ENCODE data around the gene PLCB2.

PLCB2 gene

GRCh38 chr15:40244961-40245523 is 62.7 kb downstream of the PLCB2 start:
- TF ChIP-seq RAD21 (IDR thresholded peaks at IDR 0.05; ENCODE audit: low read depth) (no peak), REST (IDR thresholded peaks at IDR 0.05; ENCODE audit: low read depth) (no peak), CREB1 (IDR thresholded peaks at IDR 0.05; ENCODE audit: low read depth) (no peak), TAF1 (IDR thresholded peaks at IDR 0.05; ENCODE audit: low read depth) (peak; percentile 44; the same call in 1 of the 2 replicates), CEBPB (IDR thresholded peaks at IDR 0.05) (peak; percentile 96), FOXM1 (IDR thresholded peaks at IDR 0.05; ENCODE audit: borderline replicate concordance, low read depth) (peak; percentile 37; the same call in 1 of the 2 replicates), NFIC (IDR thresholded peaks at IDR 0.05) (peak; percentile 40; the same call in 1 of the 2 replicates), MAX (IDR thresholded peaks at IDR 0.05) (peak; percentile 59; the same call in 1 of the 2 replicates), EGR1 (IDR thresholded peaks at IDR 0.05) (no peak), TCF12 (IDR thresholded peaks at IDR 0.05; ENCODE audit: low read depth) (peak; percentile 68), YY1 (IDR thresholded peaks at IDR 0.05; ENCODE audit: low read depth) (peak; percentile 86), TEAD4 (IDR thresholded peaks at IDR 0.05) (peak; percentile 33; the same call in 1 of the 2 replicates), ZBTB7A (IDR thresholded peaks at IDR 0.05; ENCODE audit: low read depth) (no peak), EP300 (IDR thresholded peaks at IDR 0.05; ENCODE audit: borderline replicate concordance) (peak; percentile 51; the same call in 1 of the 2 replicates)
- TF ChIP-seq, protein P1, sequence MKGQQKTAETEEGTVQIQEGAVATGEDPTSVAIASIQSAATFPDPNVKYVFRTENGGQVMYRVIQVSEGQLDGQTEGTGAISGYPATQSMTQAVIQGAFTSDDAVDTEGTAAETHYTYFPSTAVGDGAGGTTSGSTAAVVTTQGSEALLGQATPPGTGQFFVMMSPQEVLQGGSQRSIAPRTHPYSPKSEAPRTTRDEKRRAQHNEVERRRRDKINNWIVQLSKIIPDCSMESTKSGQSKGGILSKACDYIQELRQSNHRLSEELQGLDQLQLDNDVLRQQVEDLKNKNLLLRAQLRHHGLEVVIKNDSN (IDR thresholded peaks at IDR 0.05), result no peak

- TF ChIP-seq MAX (IDR thresholded peaks at IDR 0.05), result no peak
- no peak for TF ChIP-seq REST (IDR thresholded peaks at IDR 0.05; ENCODE audit: low read depth)
- no peak for TF ChIP-seq NFIC (IDR thresholded peaks at IDR 0.05)
- TF ChIP-seq EP300 (IDR thresholded peaks at IDR 0.05; ENCODE audit: borderline replicate concordance), result no peak
- TF ChIP-seq YY1 (IDR thresholded peaks at IDR 0.05; ENCODE audit: low read depth), result no peak
- TF ChIP-seq FOXM1 (IDR thresholded peaks at IDR 0.05; ENCODE audit: borderline replicate concordance, low read depth), result no peak
- TF ChIP-seq CREB1 (IDR thresholded peaks at IDR 0.05; ENCODE audit: low read depth), result no peak
- no peak for TF ChIP-seq EGR1 (IDR thresholded peaks at IDR 0.05)
- TF ChIP-seq, protein P1 (IDR thresholded peaks at IDR 0.05), result no peak
- no peak for TF ChIP-seq TCF12 (IDR thresholded peaks at IDR 0.05; ENCODE audit: low read depth)
- no peak for TF ChIP-seq TEAD4 (IDR thresholded peaks at IDR 0.05)
- TF ChIP-seq RAD21 (IDR thresholded peaks at IDR 0.05; ENCODE audit: low read depth), result no peak
- no peak for TF ChIP-seq CEBPB (IDR thresholded peaks at IDR 0.05)
- TF ChIP-seq ZBTB7A (IDR thresholded peaks at IDR 0.05; ENCODE audit: low read depth), result no peak
- TF ChIP-seq TAF1 (IDR thresholded peaks at IDR 0.05; ENCODE audit: low read depth), result no peak
Observed at GRCh38 chr15:40243126-40243810, 64.5 kb downstream of the PLCB2 start.

DNA sequence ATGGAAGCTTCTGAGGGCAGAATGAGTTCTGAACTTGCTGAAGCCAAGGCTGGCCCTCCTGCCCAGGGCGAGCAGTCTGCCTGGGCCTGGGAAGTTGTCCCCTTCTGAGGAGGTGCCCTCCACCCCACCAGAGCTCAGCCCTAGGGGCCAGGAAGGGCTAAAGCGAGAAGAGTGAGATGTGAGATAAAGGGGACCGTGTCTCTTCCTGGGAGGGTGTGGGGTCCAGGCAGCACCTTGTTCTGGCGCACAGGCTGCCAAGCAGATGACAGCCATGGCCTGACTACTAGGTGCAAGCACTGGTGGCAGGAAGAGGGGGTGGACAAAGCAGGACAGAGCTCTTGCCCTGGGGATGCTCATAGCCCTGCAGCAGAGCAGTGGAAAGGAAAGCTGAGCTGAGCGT is 65.1 kb downstream of the PLCB2 start:
- no peak for TF ChIP-seq RAD21 (IDR thresholded peaks at IDR 0.05; ENCODE audit: low read depth)
- no peak for TF ChIP-seq CEBPB (IDR thresholded peaks at IDR 0.05)
- TF ChIP-seq CREB1 (IDR thresholded peaks at IDR 0.05; ENCODE audit: low read depth), result no peak
- TF ChIP-seq EGR1 (IDR thresholded peaks at IDR 0.05), result no peak
- TF ChIP-seq, protein P1 (IDR thresholded peaks at IDR 0.05), result no peak

DNA sequence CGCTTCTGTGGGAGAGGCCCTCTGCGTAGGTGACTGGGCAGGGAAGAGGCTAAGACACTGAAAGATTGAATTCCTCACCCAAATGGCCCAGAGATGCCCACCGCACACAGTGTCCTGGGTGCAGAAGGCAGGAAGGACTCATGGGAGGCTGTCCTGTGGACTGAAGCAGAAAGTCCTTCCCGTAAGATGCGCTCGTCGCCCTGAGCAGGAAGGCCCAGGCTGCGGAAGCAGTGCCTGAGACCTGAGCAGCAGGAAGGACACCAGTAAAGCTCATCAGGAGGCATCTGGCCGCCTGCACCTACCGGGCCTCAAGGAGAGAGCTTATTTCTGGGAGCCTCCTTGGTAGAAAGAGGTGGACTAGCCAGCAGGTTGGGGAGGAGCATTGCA is 65.5 kb downstream of the PLCB2 start:
- no peak for TF ChIP-seq ZBTB7A (IDR thresholded peaks at IDR 0.05; ENCODE audit: low read depth)
- no peak for TF ChIP-seq EP300 (IDR thresholded peaks at IDR 0.05; ENCODE audit: borderline replicate concordance)
- no peak for TF ChIP-seq YY1 (IDR thresholded peaks at IDR 0.05; ENCODE audit: low read depth)
- TF ChIP-seq REST (IDR thresholded peaks at IDR 0.05; ENCODE audit: low read depth), result no peak
- TF ChIP-seq CREB1 (IDR thresholded peaks at IDR 0.05; ENCODE audit: low read depth), result no peak
- TF ChIP-seq MAX (IDR thresholded peaks at IDR 0.05), result no peak
- TF ChIP-seq TCF12 (IDR thresholded peaks at IDR 0.05; ENCODE audit: low read depth), result no peak
- no peak for TF ChIP-seq EGR1 (IDR thresholded peaks at IDR 0.05)
- TF ChIP-seq RAD21 (IDR thresholded peaks at IDR 0.05; ENCODE audit: low read depth), result no peak
- TF ChIP-seq CEBPB (IDR thresholded peaks at IDR 0.05), result no peak
- TF ChIP-seq FOXM1 (IDR thresholded peaks at IDR 0.05; ENCODE audit: borderline replicate concordance, low read depth), result no peak
- TF ChIP-seq, protein P1 (IDR thresholded peaks at IDR 0.05), result no peak
- TF ChIP-seq TAF1 (IDR thresholded peaks at IDR 0.05; ENCODE audit: low read depth), result no peak
- no peak for TF ChIP-seq TEAD4 (IDR thresholded peaks at IDR 0.05)
